ENCODE data around the gene EGFL7.

Gene EGFL7

DNA sequence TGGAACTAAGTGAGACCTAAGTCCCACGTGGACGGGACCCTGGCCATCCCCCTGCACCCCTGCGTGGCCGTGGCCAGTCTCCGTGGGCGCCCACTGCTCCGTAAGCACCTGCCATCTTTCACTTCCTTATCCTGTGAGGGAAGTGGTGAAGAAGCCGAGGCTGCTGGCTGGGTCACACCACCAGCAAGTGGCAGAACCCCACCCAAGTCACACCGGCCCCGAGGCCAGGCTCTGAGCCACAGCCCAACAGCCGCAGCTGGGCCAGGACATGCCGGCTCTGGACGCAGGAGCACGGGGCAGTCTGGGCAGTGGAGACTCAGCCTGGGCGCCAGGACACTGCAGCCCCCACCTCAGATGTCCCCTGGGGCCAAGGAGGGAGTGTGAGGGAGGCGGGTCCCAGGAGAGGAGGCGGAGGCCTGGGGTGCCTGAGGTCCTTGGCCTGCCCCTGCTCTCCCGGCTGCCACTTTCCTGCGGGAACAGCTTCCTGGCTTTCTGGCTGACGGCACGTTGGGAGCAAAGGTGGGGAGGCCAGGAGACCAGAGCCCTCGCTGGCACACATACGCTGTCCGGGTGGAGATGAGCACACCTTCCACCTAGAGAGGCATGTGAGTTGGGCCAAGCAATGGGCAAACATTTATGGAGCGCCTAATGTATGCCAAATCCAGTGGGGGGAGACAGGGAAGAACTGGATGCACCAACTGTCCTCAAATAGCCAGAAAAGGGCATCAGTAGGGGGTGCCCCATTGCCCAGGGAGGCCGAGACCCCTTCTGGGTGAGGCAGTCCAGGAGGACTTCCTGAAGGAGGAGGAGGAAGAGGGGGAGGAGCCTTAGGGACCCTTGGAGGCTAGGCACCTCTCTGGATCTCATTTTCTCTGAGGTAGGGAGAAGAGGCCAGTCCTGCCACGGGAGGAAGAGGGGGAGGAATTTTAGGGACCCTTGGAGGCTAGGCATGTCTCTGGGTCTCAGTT lies 43.9 kb upstream of the EGFL7 start:
- Histone ChIP-seq H3K9me3 (ENCODE audit: control insufficient read depth, low read length) (no peaks in the 10 kb centered on the region), H3K27ac (ENCODE audit: insufficient read depth, low read length, poor library complexity, severe bottlenecking) (no peak overlapping the region), H3K27me3 (replicated peaks; ENCODE audit: control insufficient read depth, insufficient read depth, low read length, poor library complexity, severe bottlenecking) (no peaks in the 10 kb centered on the region), H3K4me3 (ENCODE audit: insufficient read depth, low read depth, low read length, poor library complexity, severe bottlenecking) (no peak overlapping the region), H3K36me3 (ENCODE audit: control insufficient read depth, insufficient read depth, low read length) (no peaks in the 10 kb centered on the region), H3K4me1 (ENCODE audit: control insufficient read depth, insufficient read depth, low read length, poor library complexity, severe bottlenecking) (no peaks in the 10 kb centered on the region)
- no peak for DNase-seq

DNA sequence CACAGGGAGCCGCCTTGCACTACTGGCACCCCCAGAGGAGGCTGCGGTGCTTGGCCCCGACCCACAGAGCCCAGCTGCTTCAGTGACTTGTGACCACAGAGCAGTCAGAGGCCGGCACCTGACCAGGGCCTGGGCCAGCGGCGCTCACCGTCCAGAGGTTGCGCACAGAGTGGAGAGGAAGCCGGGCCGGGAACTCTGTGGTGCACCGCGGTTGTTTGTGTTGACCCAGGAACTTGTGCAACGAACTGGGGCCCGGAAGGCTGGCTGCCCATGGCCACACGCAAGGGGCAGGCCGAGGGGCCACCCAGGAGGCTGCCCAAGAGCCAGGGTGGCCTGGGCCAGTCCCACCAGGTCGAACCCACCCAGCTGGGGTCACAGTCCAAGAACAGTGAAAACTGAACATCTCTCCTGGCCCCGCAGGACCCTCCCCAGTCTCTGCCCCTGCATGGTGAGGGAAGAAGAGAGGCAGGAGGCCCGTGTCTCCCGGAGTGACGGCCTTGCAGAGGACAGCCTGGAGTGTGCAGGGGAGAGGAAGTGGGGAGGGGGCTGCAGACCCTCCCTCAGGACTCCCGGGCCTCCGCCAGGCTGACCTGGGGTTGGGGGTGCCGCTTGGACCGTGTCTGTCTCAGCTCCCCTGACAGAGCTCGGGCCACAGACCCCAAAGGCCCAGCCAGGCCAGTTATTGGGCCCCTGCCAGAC lies 42.8 kb upstream of the EGFL7 start:
- no peak overlapping the region for H3K4me3 ChIP-seq (ENCODE audit: insufficient read depth, low read depth, low read length, poor library complexity, severe bottlenecking)
- H3K4me1 ChIP-seq (ENCODE audit: control insufficient read depth, insufficient read depth, low read length, poor library complexity, severe bottlenecking): no peaks in the 10 kb centered on the region
- no peaks in the 10 kb centered on the region for H3K27me3 ChIP-seq (replicated peaks; ENCODE audit: control insufficient read depth, insufficient read depth, low read length, poor library complexity, severe bottlenecking)
- DNase-seq: no peak
- H3K36me3 ChIP-seq (ENCODE audit: control insufficient read depth, insufficient read depth, low read length): no peaks in the 10 kb centered on the region
- no peaks in the 10 kb centered on the region for H3K9me3 ChIP-seq (ENCODE audit: control insufficient read depth, low read length)
- H3K27ac ChIP-seq (ENCODE audit: insufficient read depth, low read length, poor library complexity, severe bottlenecking): no peak overlapping the region

DNA sequence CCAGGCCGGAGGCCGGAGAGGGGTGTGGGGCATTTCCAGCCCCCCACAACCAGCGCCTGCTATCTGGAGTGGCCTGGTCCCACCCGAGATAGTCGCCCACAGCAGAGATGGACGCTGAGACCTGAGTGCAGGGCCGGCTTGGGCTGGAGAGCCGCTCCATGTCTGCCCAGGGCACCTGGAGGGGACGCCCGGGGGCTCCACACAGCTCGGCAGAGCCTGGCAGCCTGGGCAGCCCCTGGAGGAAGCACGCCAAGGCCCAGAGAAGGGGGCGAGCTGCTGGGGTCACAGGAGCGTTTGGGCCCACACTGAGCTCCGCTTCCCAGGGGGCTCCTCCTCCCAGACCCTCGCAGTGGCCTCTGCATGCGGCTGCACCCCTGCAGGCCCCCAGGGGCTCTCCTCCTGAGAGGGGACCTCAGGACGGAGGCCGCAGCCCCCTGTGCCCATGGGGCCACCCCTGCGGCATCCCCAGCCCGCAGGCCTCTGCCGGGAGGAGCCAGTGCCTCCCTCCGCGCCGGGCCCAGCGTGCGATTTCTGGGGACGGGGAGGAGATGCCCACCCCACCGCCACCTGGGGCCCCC lies 42.2 kb upstream of the EGFL7 start:
- no peak for DNase-seq
- Histone ChIP-seq H3K4me3 (ENCODE audit: insufficient read depth, low read depth, low read length, poor library complexity, severe bottlenecking) (no peak overlapping the region), H3K27me3 (replicated peaks; ENCODE audit: control insufficient read depth, insufficient read depth, low read length, poor library complexity, severe bottlenecking) (no peaks in the 10 kb centered on the region), H3K9me3 (ENCODE audit: control insufficient read depth, low read length) (no peaks in the 10 kb centered on the region), H3K36me3 (ENCODE audit: control insufficient read depth, insufficient read depth, low read length) (no peaks in the 10 kb centered on the region), H3K27ac (ENCODE audit: insufficient read depth, low read length, poor library complexity, severe bottlenecking) (no peak overlapping the region), H3K4me1 (ENCODE audit: control insufficient read depth, insufficient read depth, low read length, poor library complexity, severe bottlenecking) (no peaks in the 10 kb centered on the region)

DNA sequence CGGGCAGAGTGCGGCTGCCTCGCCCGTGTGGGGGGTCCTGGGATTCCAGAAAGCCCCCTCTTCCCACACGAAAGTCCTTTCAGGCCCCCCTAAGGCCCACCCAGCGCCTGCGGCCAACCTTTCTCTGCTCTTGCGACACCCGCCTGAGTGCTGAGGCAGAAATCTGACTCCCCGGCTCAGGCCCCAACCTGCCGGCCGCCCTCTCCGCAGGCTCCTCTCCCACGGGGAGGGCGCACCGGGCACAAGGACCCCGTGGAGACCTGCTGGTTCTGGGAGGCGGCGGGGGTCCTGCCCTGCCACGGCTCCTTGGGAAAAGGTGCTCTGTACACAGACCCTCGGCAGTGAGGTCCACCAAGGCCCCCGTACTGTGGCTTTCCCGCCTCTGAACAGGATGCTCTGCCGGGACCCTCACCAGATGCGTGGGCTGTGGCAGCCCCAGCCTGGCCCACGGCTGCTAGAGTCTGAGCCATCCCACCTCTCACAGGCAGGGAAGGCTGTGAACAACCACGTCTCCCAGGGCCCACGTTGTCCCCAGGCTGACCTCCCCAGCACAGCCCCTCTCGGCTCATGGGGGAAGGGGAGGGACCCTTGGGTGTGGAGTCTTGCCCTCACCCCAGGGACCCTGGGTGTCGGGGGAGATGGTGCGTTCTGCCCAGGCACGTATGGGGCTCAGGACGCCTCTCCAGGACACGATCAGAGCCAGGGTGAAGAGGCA lies 41.5 kb upstream of the EGFL7 start:
- H3K4me1 ChIP-seq (ENCODE audit: control insufficient read depth, insufficient read depth, low read length, poor library complexity, severe bottlenecking): no peaks in the 10 kb centered on the region
- H3K4me3 ChIP-seq (ENCODE audit: insufficient read depth, low read depth, low read length, poor library complexity, severe bottlenecking): no peak overlapping the region
- H3K27ac ChIP-seq (ENCODE audit: insufficient read depth, low read length, poor library complexity, severe bottlenecking): no peak overlapping the region
- DNase-seq: no peak
- H3K36me3 ChIP-seq (ENCODE audit: control insufficient read depth, insufficient read depth, low read length): no peaks in the 10 kb centered on the region
- H3K9me3 ChIP-seq (ENCODE audit: control insufficient read depth, low read length): no peaks in the 10 kb centered on the region
- no peaks in the 10 kb centered on the region for H3K27me3 ChIP-seq (replicated peaks; ENCODE audit: control insufficient read depth, insufficient read depth, low read length, poor library complexity, severe bottlenecking)

DNA sequence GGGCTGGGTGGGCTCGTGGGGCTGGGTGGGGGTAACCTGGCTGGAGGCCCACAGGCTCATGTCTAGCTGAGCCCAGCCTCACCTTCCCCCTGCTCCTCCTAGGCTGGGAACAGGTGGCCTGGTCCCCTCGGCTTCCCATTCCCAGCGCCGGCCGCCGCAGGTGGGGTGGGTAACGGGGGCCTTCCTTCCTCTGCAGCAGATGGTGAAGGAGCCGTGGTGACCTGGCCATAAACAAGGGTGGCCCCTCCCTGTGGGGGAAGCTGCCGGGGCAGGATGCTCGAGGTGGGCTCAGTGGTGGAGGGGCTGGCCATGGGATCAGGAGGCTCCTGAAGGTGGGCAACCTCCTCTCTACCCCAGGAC lies 41.0 kb upstream of the EGFL7 start:
- H3K9me3 ChIP-seq (ENCODE audit: control insufficient read depth, low read length): no peaks in the 10 kb centered on the region
- H3K27ac ChIP-seq (ENCODE audit: insufficient read depth, low read length, poor library complexity, severe bottlenecking): no peak overlapping the region
- no peaks in the 10 kb centered on the region for H3K36me3 ChIP-seq (ENCODE audit: control insufficient read depth, insufficient read depth, low read length)
- H3K27me3 ChIP-seq (replicated peaks; ENCODE audit: control insufficient read depth, insufficient read depth, low read length, poor library complexity, severe bottlenecking): no peaks in the 10 kb centered on the region
- H3K4me3 ChIP-seq (ENCODE audit: insufficient read depth, low read depth, low read length, poor library complexity, severe bottlenecking): no peak overlapping the region
- no peak for DNase-seq
- no peaks in the 10 kb centered on the region for H3K4me1 ChIP-seq (ENCODE audit: control insufficient read depth, insufficient read depth, low read length, poor library complexity, severe bottlenecking)

DNA sequence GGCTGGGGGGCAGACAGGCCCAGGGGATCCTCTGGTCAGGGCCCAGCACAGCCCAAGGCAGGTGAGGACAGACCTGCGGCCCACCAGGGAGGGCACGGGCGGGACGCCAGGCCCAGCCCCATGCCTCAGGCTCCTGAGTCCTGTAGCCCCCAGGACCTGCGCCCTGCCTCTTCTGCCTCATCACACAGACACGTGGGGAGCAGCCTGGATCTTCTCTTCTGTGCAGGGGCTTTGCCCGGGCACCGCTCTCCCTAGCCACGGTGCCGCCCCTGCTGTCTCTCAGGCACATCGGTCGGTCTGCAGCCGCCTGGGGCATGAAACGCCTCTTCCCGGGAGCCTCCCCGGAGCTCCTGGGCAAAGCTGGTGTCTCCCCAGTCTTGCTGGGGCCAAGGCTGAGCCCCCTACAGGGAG lies 40.2 kb upstream of the EGFL7 start:
- Histone ChIP-seq H3K36me3 (ENCODE audit: control insufficient read depth, insufficient read depth, low read length) (no peaks in the 10 kb centered on the region), H3K27ac (ENCODE audit: insufficient read depth, low read length, poor library complexity, severe bottlenecking) (no peak overlapping the region), H3K4me3 (ENCODE audit: insufficient read depth, low read depth, low read length, poor library complexity, severe bottlenecking) (no peak overlapping the region), H3K4me1 (ENCODE audit: control insufficient read depth, insufficient read depth, low read length, poor library complexity, severe bottlenecking) (no peaks in the 10 kb centered on the region), H3K27me3 (replicated peaks; ENCODE audit: control insufficient read depth, insufficient read depth, low read length, poor library complexity, severe bottlenecking) (no peaks in the 10 kb centered on the region), H3K9me3 (ENCODE audit: control insufficient read depth, low read length) (no peaks in the 10 kb centered on the region)
- no peak for DNase-seq

DNA sequence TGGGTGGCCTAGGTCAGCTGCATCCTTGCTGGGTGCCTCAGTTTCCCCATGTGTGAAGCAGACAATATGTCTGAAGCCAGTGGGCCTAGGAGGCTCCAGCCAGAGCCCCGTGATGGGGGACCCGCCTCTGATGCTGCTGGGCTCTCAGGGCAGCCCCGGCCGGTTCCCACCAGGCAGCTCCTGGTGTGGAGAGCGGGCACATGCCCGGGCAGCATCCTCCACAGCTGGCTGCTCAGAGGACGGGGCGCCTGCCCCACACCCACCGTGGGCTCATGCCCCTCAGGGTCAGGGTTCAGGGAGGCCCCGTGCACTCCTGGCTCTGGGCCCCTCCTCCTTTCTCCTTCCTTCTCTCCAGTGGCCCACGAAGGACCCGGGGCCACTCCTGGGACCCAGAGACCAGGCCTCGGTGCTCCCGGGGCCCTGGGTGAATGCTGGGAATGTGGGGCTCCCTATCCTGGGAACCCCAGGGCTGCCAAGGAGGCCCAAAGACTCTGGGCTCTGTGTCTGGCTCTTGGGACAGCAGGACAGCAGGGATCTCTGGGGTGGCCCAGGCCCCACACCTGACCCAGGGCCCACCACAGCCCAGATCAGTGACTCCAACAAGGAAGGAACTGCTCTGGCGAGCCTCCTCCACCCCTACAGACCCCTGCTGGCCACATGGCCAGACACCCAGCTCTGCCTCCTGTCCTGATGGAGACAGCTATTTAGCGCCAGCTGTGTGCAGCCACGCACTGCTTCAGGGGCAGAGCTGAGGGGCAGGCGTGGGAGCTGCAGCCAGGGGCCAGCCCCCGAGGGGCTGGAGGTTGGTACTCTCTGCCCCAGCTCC lies 39.5 kb upstream of the EGFL7 start:
- Histone ChIP-seq H3K27me3 (replicated peaks; ENCODE audit: control insufficient read depth, insufficient read depth, low read length, poor library complexity, severe bottlenecking) (no peaks in the 10 kb centered on the region), H3K36me3 (ENCODE audit: control insufficient read depth, insufficient read depth, low read length) (no peaks in the 10 kb centered on the region), H3K4me1 (ENCODE audit: control insufficient read depth, insufficient read depth, low read length, poor library complexity, severe bottlenecking) (no peaks in the 10 kb centered on the region), H3K27ac (ENCODE audit: insufficient read depth, low read length, poor library complexity, severe bottlenecking) (no peak overlapping the region), H3K4me3 (ENCODE audit: insufficient read depth, low read depth, low read length, poor library complexity, severe bottlenecking) (no peak overlapping the region), H3K9me3 (ENCODE audit: control insufficient read depth, low read length) (no peaks in the 10 kb centered on the region)
- no peak for DNase-seq

DNA sequence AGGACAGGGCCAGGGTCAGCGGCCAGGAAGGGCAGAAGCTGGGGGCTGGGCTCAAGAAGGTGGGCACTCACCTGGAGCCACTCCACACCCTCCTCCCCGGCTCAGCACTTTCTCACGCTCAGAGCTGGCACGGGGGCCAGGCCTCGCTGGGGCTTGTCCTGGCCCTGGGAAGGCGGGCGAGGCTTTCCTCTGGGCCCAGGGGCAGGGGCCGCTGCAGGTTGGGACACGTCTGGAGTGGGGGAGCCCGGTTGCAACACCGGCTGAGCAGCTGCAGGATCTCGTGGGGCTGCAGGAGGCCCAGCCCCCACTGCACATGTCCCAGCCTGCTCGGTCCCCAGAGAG lies 38.9 kb upstream of the EGFL7 start:
- Histone ChIP-seq H3K4me3 (ENCODE audit: insufficient read depth, low read depth, low read length, poor library complexity, severe bottlenecking) (no peak overlapping the region), H3K27ac (ENCODE audit: insufficient read depth, low read length, poor library complexity, severe bottlenecking) (no peak overlapping the region), H3K36me3 (ENCODE audit: control insufficient read depth, insufficient read depth, low read length) (no peaks in the 10 kb centered on the region), H3K9me3 (ENCODE audit: control insufficient read depth, low read length) (no peaks in the 10 kb centered on the region), H3K27me3 (replicated peaks; ENCODE audit: control insufficient read depth, insufficient read depth, low read length, poor library complexity, severe bottlenecking) (no peaks in the 10 kb centered on the region), H3K4me1 (ENCODE audit: control insufficient read depth, insufficient read depth, low read length, poor library complexity, severe bottlenecking) (no peaks in the 10 kb centered on the region)
- DNase-seq: no peak

DNA sequence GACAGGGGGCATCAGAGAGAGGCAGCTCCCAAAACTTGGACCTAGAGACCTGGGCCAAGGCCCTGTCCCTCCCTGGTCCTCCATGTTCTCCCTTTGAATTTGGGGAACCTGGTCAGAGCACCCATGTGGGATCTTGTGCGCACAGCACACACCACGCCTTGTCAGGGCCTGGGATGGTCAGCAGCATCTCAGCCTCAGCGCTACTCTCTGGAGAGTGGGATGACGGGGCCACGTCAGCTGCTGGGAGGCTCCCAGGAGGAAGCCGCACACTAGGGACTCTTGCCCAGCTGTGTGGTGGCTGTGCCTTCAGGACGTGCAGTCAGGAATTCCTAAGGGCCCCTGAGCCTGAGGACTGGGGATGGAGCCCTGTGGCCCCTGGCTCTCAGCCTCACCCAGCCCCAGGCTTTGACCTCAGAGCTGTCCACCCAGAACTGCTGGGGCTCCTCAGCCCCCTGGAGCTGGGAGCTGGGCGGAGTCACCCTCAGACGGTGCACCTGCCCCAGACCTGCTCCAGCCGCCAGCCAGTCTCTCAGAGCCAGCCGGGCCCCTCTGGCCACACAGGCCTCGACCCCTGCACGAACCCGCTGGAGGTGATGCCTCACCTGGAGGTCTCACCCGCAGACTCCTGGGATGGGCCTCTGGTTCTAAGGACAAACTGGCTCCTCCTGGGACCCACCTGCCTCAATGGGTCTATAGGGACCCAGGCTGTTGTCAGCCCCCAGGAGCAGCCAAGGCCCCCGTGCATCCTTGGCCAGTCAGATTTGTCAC lies 38.3 kb upstream of the EGFL7 start:
- Histone ChIP-seq H3K4me3 (ENCODE audit: insufficient read depth, low read depth, low read length, poor library complexity, severe bottlenecking) (no peak overlapping the region), H3K27me3 (replicated peaks; ENCODE audit: control insufficient read depth, insufficient read depth, low read length, poor library complexity, severe bottlenecking) (no peaks in the 10 kb centered on the region), H3K27ac (ENCODE audit: insufficient read depth, low read length, poor library complexity, severe bottlenecking) (no peak overlapping the region), H3K4me1 (ENCODE audit: control insufficient read depth, insufficient read depth, low read length, poor library complexity, severe bottlenecking) (no peaks in the 10 kb centered on the region), H3K36me3 (ENCODE audit: control insufficient read depth, insufficient read depth, low read length) (no peaks in the 10 kb centered on the region), H3K9me3 (ENCODE audit: control insufficient read depth, low read length) (no peaks in the 10 kb centered on the region)
- DNase-seq: no peak

All from effector memory CD4-positive, alpha-beta T cell (primary cell).